DOHH2 (cell line): ENCODE results near the gene ISLR.

Source experiments
- H3F3A ChIP-seq: fragments of 200-600 bp; sonication (generic), shearing (Covaris generic); 2 replicates; pipeline ENCODE4 v1.6.0; 2016; ENCODE audit warnings: antibody characterized with exemption, mild to moderate bottlenecking; ENCODE audit not compliant: control insufficient read depth, insufficient read depth
- H3K27ac ChIP-seq: fragments of 200-600 bp; sonication (generic); 2 replicates; pipeline ENCODE4 v1.5.1; 2014; ENCODE audit warnings: low read depth, mild to moderate bottlenecking, low read length, moderate library complexity
- H3K27me3 ChIP-seq: fragments of 200-600 bp; sonication (generic); 2 replicates; pipeline ENCODE4 v1.6.1; 2014; ENCODE audit warnings: mild to moderate bottlenecking, low read length, mixed read lengths; ENCODE audit not compliant: control insufficient read depth
- H3K36me3 ChIP-seq: fragments of 200-600 bp; sonication (generic); 2 replicates; pipeline ENCODE4 v1.6.1; 2014; ENCODE audit warnings: mild to moderate bottlenecking, low read length, moderate library complexity, mixed read lengths; ENCODE audit not compliant: control insufficient read depth
- H3K4me1 ChIP-seq: fragments of 200-600 bp; sonication (generic); 2 replicates; pipeline ENCODE4 v1.6.1; 2014; ENCODE audit warnings: mild to moderate bottlenecking, low read length, mixed read lengths; ENCODE audit not compliant: control insufficient read depth
- H3K4me2 ChIP-seq: fragments of 200-600 bp; sonication (generic); 2 replicates; pipeline ENCODE4 v1.6.0; 2014; ENCODE audit warnings: mild to moderate bottlenecking, low read length, moderate library complexity
- H3K4me3 ChIP-seq: fragments of 200-600 bp; sonication (generic); 2 replicates; pipeline ENCODE4 v1.5.1; 2014; ENCODE audit warnings: mild to moderate bottlenecking, low read length, mixed read lengths
- H3K79me2 ChIP-seq: fragments of 200-600 bp; sonication (generic); 2 replicates; pipeline ENCODE4 v1.6.1; 2014; ENCODE audit warnings: mild to moderate bottlenecking, low read length, mixed read lengths; ENCODE audit not compliant: control insufficient read depth
- H3K9me2 ChIP-seq: fragments of 200-600 bp; sonication (generic); replicated peaks from 2 replicates; pipeline ENCODE4 v1.6.1; 2014; ENCODE audit warnings: mild to moderate bottlenecking, low read length, mixed read lengths; ENCODE audit not compliant: control insufficient read depth
- H3K9me3 ChIP-seq: fragments of 200-600 bp; sonication (generic); 2 replicates; pipeline ENCODE4 v1.6.1; 2014; ENCODE audit warnings: antibody characterized with exemption, low read length, mixed read lengths; ENCODE audit not compliant: control insufficient read depth, insufficient read depth
- H4K20me1 ChIP-seq: fragments of 200-600 bp; sonication (generic); 2 replicates; pipeline ENCODE4 v1.6.0; 2014; ENCODE audit warnings: low read depth, mild to moderate bottlenecking, antibody characterized with exemption, low read length, moderate library complexity; ENCODE audit not compliant: control insufficient read depth, insufficient read depth
- CTCF ChIP-seq: fragments of 200-600 bp; sonication (generic); IDR thresholded peaks from one replicate; pipeline ENCODE4 v1.5.1; 2014; ENCODE audit warnings: antibody characterized with exemption, mild to moderate bottlenecking, low read depth, low read length; ENCODE audit not compliant: poor library complexity, severe bottlenecking
- EZH2phosphoT487 ChIP-seq: fragments of 200-600 bp; sonication (generic); IDR thresholded peaks from 2 replicates; pipeline ENCODE4 v1.6.1; 2017; ENCODE audit warnings: borderline replicate concordance, mild to moderate bottlenecking, antibody characterized with exemption, low read length, moderate library complexity, mixed read lengths

Gene ISLR

GRCh38 chr15:74179983-74180880 is 6.7 kb downstream of the ISLR start:
- TF ChIP-seq EZH2phosphoT487, result no peak
- no peak for TF ChIP-seq CTCF
- Histone ChIP-seq H3K4me2 (no peak overlapping the region), H4K20me1 (no peaks in the 10 kb centered on the region; the same call in 1 of the 2 replicates), H3K27ac (no peak overlapping the region), H3K4me3 (no peak overlapping the region), H3K9me3 (no peaks in the 10 kb centered on the region), H3K79me2 (no peaks in the 10 kb centered on the region), H3K36me3 (no peaks in the 10 kb centered on the region), H3F3A (no peaks in the 10 kb centered on the region), H3K9me2 (no peaks in the 10 kb centered on the region), H3K27me3 (no peaks in the 10 kb centered on the region), H3K4me1 (no peaks in the 10 kb centered on the region)

- H3K4me2 ChIP-seq, result no peak overlapping the region
- no peaks in the 10 kb centered on the region for H3K9me2 ChIP-seq
- no peak overlapping the region for H3K4me3 ChIP-seq
- H3K9me3 ChIP-seq, result no peaks in the 10 kb centered on the region
- H3K4me1 ChIP-seq, result no peaks in the 10 kb centered on the region
- no peaks in the 10 kb centered on the region for H3F3A ChIP-seq
- H3K36me3 ChIP-seq, result no peaks in the 10 kb centered on the region
- TF ChIP-seq CTCF (no peak), EZH2phosphoT487 (no peak)
- no peak overlapping the region for H3K27ac ChIP-seq
- H3K79me2 ChIP-seq, result no peaks in the 10 kb centered on the region
- H4K20me1 ChIP-seq, result no peaks in the 10 kb centered on the region; the same call in 1 of the 2 replicates
- H3K27me3 ChIP-seq, result no peaks in the 10 kb centered on the region
Measured at GRCh38 chr15:74180881-74181602, 7.5 kb downstream of the ISLR start.

GRCh38 chr15:74182131-74182530 is 8.6 kb downstream of the ISLR start:
- no peaks in the 10 kb centered on the region for H3K27me3 ChIP-seq
- no peak overlapping the region for H3K27ac ChIP-seq
- no peaks in the 10 kb centered on the region for H3K4me1 ChIP-seq
- H3K79me2 ChIP-seq, result no peaks in the 10 kb centered on the region
- H3K4me2 ChIP-seq, result no peak overlapping the region
- TF ChIP-seq EZH2phosphoT487 (no peak), CTCF (no peak)
- H3F3A ChIP-seq, result no peaks in the 10 kb centered on the region
- H3K9me3 ChIP-seq, result no peaks in the 10 kb centered on the region
- H3K36me3 ChIP-seq, result no peaks in the 10 kb centered on the region
- no peaks in the 10 kb centered on the region for H3K9me2 ChIP-seq
- H3K4me3 ChIP-seq, result no peak overlapping the region
- H4K20me1 ChIP-seq, result no peaks in the 10 kb centered on the region; the same call in 1 of the 2 replicates
